Bronchial epithelial cell (primary cell): Measurements from ENCODE around the gene TRUB2. TPM values are rescaled to one million over a fixed set of nuclear protein-coding genes. Genes with fewer than 3 reads are reported as not detected.

Source experiments
- DNase-seq: peaks from one replicate; pipeline ENCODE4 v3.0.0-alpha.2; 2010; ENCODE audit warnings: low read depth
- FAIRE-seq: peaks from 2 replicates; lab custom pipeline; 2011; peaks lifted over from hg19 to GRCh38; lab: Jason Lieb, UNC
- H3K27me3 ChIP-seq: 2 replicates; pipeline ENCODE4 v1.5.1; 2011; ENCODE audit warnings: low read length; ENCODE audit not compliant: control insufficient read depth, insufficient read depth
- H3K36me3 ChIP-seq: 2 replicates; pipeline ENCODE4 v1.5.1; 2011; ENCODE audit warnings: low read length; ENCODE audit not compliant: control insufficient read depth, insufficient read depth
- H3K4me3 ChIP-seq: 2 replicates; pipeline ENCODE4 v1.5.1; 2011; ENCODE audit warnings: mild to moderate bottlenecking, low read depth, low read length, control low read depth
- CTCF ChIP-seq: IDR thresholded peaks from 2 replicates; pipeline ENCODE4 v1.5.1; 2011; ENCODE audit warnings: mild to moderate bottlenecking, moderate library complexity, low read length, control low read depth, inconsistent platforms; ENCODE audit not compliant: insufficient read depth, severe bottlenecking
- total RNA-seq: library from RNA; depleted of rRNA; stranded (reverse); fragments of >200 nt; gene quantifications from 2 replicates; pipeline ENCODE4 v1.2.1, GENCODE V29; 2014

The TRUB2 gene
- total RNA-seq, 1 donor from 2014 or later: 19.2 TPM

GRCh38 chr9:128257086-128257825 is 65.0 kb downstream of the TRUB2 start:
- no peak for TF ChIP-seq CTCF
- Histone ChIP-seq H3K4me3 (no peak overlapping the region), H3K27me3 (no peaks in the 10 kb centered on the region), H3K36me3 (peaks cover 23% of the 10 kb centered on the region)
- DNase-seq (no peak), FAIRE-seq (no peak)

Other genes starting within 250 kb of the TRUB2 start
- 130 and 137 TPM in 2 replicates for gene PTGES2, start 194.7 kb downstream of the TRUB2 start, total RNA-seq
- gene LCN2, start 173.0 kb downstream of the TRUB2 start, total RNA-seq: 48.4 and 110 TPM in 2 replicates
- gene BBLN, start 162.2 kb downstream of the TRUB2 start, total RNA-seq: 28.2 and 29.4 TPM in 2 replicates
- gene CIZ1, start 130.9 kb downstream of the TRUB2 start, total RNA-seq: 15.0 and 32.0 TPM in 2 replicates
- 0.53 and 0.77 TPM in 2 replicates for gene DNM1, start 119.1 kb downstream of the TRUB2 start, total RNA-seq
- gene GOLGA2, start 46.4 kb downstream of the TRUB2 start, total RNA-seq: 54.8 and 70.9 TPM in 2 replicates
- 30.0 and 30.7 TPM in 2 replicates for gene SWI5, start 46.2 kb downstream of the TRUB2 start, total RNA-seq
- 24.7 and 28.8 TPM in 2 replicates for gene COQ4, start 392 bp upstream of the TRUB2 start, total RNA-seq
- 19.7 and 34.8 TPM in 2 replicates for gene SLC27A4, start 18.1 kb upstream of the TRUB2 start, total RNA-seq
- gene URM1, start 48.9 kb upstream of the TRUB2 start, total RNA-seq: 17.9 and 23.0 TPM in 2 replicates
- gene CERCAM, start 98.4 kb upstream of the TRUB2 start, total RNA-seq: 12.4 and 28.2 TPM in 2 replicates
- 17.6 and 27.1 TPM in 2 replicates for gene ODF2, start 133.6 kb upstream of the TRUB2 start, total RNA-seq
- gene GLE1, start 182.3 kb upstream of the TRUB2 start, total RNA-seq: 27.1 and 30.3 TPM in 2 replicates
- gene SPTAN1, start 230.1 kb upstream of the TRUB2 start, total RNA-seq: 159 and 277 TPM in 2 replicates